Right lobe of liver (tissue), 6 donors: ENCODE measurements around the gene MYZAP. TPM values are rescaled to one million over a fixed set of nuclear protein-coding genes. Genes with fewer than 3 reads are reported as not detected.

Source experiments
- ATAC-seq, 4 donors: fragments of 200-7000 bp; cut with Tn5 transposase; one replicate each; pipeline ENCODE4 v1.9.1; 2020; ENCODE audit warnings: mild to moderate bottlenecking in 4 of 4, moderate library complexity in 4 of 4
- DNase-seq, 3 donors: peaks; one replicate each; pipeline ENCODE4 v3.0.0-alpha.2; 2020
- H3K27ac ChIP-seq, 3 donors: fragments of 200-600 bp; one replicate each; pipeline ENCODE4 v1.8.0; 2022
- H3K27me3 ChIP-seq, 2 donors: fragments of 200-600 bp; one replicate each; pipeline ENCODE4 v1.8.0; 2022
- H3K36me3 ChIP-seq, 4 donors: fragments of 200-600 bp; sonication (generic) in 1 of 4; one replicate each; pipeline versions ENCODE4 v1.5.1 to v1.8.0; 2017 to 2022; ENCODE audit warnings: control low read depth in 1 of 4
- H3K4me1 ChIP-seq, 4 donors: fragments of 200-600 bp; sonication (generic) in 1 of 4; one replicate each; pipeline versions ENCODE4 v1.5.1 to v1.8.0; 2017 to 2022; ENCODE audit warnings: control low read depth in 1 of 4
- H3K4me3 ChIP-seq, 3 donors: fragments of 200-600 bp; one replicate each; pipeline ENCODE4 v1.8.0; 2022
- H3K9me3 ChIP-seq, 4 donors: fragments of 200-600 bp; sonication (generic) in 1 of 4; one replicate each; pipeline versions ENCODE4 v1.5.1 to v1.8.0; 2017 to 2022; ENCODE audit warnings: control low read depth in 1 of 4
- POLR2A ChIP-seq: fragments of 450-650 bp; IDR thresholded peaks from one replicate; pipeline ENCODE4 v1.6.1; 2017; ENCODE audit warnings: antibody characterized with exemption, mild to moderate bottlenecking
- WGBS: methylation state at CpG from one replicate; pipeline ENCODE4 v1.1.6; 2018; ENCODE audit warnings: low coverage, low lambda C conversion rate; ENCODE audit not compliant: insufficient coverage; ENCODE audit errors: missing lambda C conversion rate; 5-methylcytosine and 5-hydroxymethylcytosine counted together
- intact Hi-C, 2 donors: fragments of 100-400 bp; cut with DNase I; formaldehyde crosslinking; loops; one replicate each; pipeline versions ENCODE4 v1.11.2 to v1.14.1; 2022
- total RNA-seq, 6 experiments: library from RNA; depleted of rRNA in 2 of 6; stranded (reverse); fragments of >200 nt in 2 of 6; fragmentation: NEBNext Ultra II Directional in 3 of 6; extraction: Animal tissue kit (Norgen Biotek cat#: 25700) in 3 of 6; gene quantifications; one replicate each; pipeline versions ENCODE4 v1.1.0 to v1.2.4, GENCODE V29; 2016 to 2023
- TF ChIP-seq, protein P1 (sequence below), 4 donors: fragments of 200-600 bp in 3 of 4; fragments of 450-650 bp in 1 of 4; IDR thresholded peaks; one replicate each; pipeline versions ENCODE4 v1.5.1 to v1.8.0; 2016 to 2022; ENCODE audit warnings: antibody characterized with exemption in 4 of 4, mild to moderate bottlenecking in 2 of 4
- donor health status: DM: no; HTN: yes; CAD: no.
- donor health status: DM: no; HTN: no; CAD: no.
- donor health status: DM: no; HTN: no; CAD: no.
- donor health status: DM: no; HTN: yes; CAD: no.
- donor health status: DM: no; HTN: yes; CAD: no.

Gene MYZAP
- total RNA-seq, 6 experiments from 2014 or later = 0.24 to 0.65 (median 0.61) TPM; not detected in 2

DNA sequence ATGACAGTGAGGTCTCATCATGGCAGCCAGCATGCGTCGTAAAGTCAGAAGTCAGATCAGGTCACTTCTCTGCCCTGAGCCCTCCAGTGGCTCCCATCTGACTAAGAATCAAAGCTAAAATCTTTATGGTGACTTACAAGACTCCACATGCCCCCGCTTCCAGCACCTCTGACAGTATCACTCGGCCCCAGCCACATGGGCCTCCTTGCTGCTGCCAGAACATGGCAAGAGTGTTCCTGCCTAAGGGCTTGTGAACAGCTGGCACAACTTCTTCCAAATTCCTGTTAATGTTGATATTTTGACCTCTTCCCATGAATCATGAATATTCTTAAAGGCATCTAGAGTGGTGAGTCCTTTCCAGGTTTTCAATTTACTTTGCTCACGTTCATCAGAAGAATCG, 135.3 kb downstream of the MYZAP start:
- H3K27ac ChIP-seq = no peak overlapping the region
- intact Hi-C loops = loop anchor here in 1 of 2 donors (10.0 kb wide), 1 partner anchor 52 kb away; no protein-coding TSS in a partner anchor

DNA sequence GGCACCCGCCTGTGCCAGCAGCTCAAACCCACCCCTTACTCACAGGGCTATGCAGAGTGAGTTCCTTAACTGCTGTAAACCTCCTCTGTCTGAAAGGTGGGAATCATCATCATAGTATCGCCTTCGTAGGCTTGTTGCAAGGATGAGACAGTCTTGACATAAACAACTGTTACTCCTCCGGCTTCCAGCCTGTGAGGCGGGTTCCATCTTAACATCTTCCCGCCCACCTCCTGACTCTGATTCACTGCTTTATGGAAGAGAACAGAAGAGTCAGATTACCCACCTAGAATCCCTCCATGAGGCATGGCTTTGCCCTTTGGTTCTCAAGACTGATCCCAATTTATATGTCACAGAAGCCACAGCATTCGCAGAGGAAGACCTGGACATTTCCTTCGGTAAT, 136.7 kb downstream of the MYZAP start:
- no peak for TF ChIP-seq POLR2A
- TF ChIP-seq, protein P1, sequence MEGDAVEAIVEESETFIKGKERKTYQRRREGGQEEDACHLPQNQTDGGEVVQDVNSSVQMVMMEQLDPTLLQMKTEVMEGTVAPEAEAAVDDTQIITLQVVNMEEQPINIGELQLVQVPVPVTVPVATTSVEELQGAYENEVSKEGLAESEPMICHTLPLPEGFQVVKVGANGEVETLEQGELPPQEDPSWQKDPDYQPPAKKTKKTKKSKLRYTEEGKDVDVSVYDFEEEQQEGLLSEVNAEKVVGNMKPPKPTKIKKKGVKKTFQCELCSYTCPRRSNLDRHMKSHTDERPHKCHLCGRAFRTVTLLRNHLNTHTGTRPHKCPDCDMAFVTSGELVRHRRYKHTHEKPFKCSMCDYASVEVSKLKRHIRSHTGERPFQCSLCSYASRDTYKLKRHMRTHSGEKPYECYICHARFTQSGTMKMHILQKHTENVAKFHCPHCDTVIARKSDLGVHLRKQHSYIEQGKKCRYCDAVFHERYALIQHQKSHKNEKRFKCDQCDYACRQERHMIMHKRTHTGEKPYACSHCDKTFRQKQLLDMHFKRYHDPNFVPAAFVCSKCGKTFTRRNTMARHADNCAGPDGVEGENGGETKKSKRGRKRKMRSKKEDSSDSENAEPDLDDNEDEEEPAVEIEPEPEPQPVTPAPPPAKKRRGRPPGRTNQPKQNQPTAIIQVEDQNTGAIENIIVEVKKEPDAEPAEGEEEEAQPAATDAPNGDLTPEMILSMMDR (IDR thresholded peaks at IDR 0.05) = no peak
- DNase-seq (no peak), ATAC-seq (peak in 1 of 4 donors; percentile 12)
- H3K36me3 ChIP-seq = no peaks in the 10 kb centered on the region
- no peak overlapping the region for H3K4me3 ChIP-seq
- H3K9me3 ChIP-seq = no peaks in the 10 kb centered on the region
- H3K27me3 ChIP-seq = no peaks in the 10 kb centered on the region
- intact Hi-C loops = loop anchor here in 1 of 2 donors (10.0 kb wide), 1 partner anchor 54 kb away; no protein-coding TSS in a partner anchor
- no peak overlapping the region for H3K27ac ChIP-seq
- H3K4me1 ChIP-seq = no peaks in the 10 kb centered on the region
- WGBS = 93% methylated on average over 7 of the region's 8 CpGs

More for the DNA sequence above, 135.3 kb downstream of the MYZAP start:
- Histone ChIP-seq H3K4me3 (no peak overlapping the region), H3K36me3 (no peaks in the 10 kb centered on the region), H3K27me3 (no peaks in the 10 kb centered on the region), H3K9me3 (no peaks in the 10 kb centered on the region), H3K4me1 (no peaks in the 10 kb centered on the region)
- DNase-seq = no peak
- no peak for TF ChIP-seq POLR2A
- TF ChIP-seq, protein P1 (IDR thresholded peaks at IDR 0.05) = no peak
- 98% methylated on average over 5 of the region's 6 CpGs for WGBS
- no peak for ATAC-seq

DNA sequence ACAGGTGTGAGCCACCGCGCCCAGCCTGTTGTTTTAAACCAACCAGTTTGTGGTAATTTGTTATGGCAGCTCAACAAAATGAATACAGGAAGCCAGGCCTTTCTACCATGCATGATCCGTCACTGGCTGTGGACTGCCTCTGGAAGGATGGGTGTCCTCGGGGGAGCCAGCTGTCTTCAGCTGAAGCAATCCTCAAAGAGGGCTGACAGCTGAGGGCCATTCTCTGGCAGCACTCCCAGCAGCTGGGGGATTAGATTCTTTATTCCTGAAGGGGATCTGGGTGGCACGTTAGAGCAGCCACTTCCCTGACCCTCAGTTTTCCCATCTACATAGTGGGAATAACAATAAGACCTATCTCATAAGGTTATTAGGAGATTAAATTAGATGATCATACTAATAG, 139.2 kb downstream of the MYZAP start:
- intact Hi-C loops = loop anchor here in 1 of 2 donors (5.0 kb wide), 1 partner anchor 336 kb away; the partner anchor contains the start of gene ALDH1A2
- 91% methylated on average over 4 of the region's 5 CpGs for WGBS

DNA sequence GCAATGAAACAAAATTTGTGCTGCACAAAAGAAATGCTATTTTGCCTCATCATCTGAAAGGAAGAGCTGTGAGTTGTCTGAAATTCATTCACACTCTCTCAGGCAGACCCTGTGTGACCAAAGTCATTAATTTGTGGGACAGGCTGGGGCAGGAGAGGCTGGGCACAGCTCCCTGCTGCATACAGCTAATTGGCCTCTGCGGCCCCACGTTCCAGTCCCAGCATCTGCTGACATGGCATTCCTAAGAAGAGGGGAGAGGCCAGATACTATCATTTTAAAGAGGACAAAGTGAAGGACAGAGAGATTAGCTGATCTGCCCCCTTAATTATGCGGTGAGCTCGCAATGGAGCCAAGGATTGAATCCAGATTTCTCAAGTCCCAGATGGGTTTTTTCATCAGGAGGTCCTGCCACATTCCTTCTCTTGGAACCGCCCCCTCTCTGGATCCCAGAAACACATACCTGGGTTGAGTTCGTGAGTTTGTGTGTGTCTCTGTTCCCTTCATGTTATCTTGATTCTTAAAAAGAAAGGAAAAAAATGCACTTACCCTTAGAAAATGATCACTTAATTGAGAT, 139.9 kb downstream of the MYZAP start:
- Histone ChIP-seq H3K4me3 (no peak overlapping the region), H3K4me1 (no peaks in the 10 kb centered on the region), H3K27me3 (no peaks in the 10 kb centered on the region), H3K27ac (no peak overlapping the region), H3K36me3 (no peaks in the 10 kb centered on the region), H3K9me3 (no peaks in the 10 kb centered on the region)
- TF ChIP-seq, protein P1 (IDR thresholded peaks at IDR 0.05) = no peak
- 77% methylated on average over 4 of the region's 6 CpGs for WGBS
- intact Hi-C loops = loop anchor here in 1 of 2 donors (5.0 kb wide), 1 partner anchor 336 kb away; the partner anchor contains the start of gene ALDH1A2
- ATAC-seq = no peak
- no peak for DNase-seq

More for the DNA sequence above, 139.2 kb downstream of the MYZAP start:
- ATAC-seq = no peak
- TF ChIP-seq, protein P1 (IDR thresholded peaks at IDR 0.05) = no peak
- no peak for TF ChIP-seq POLR2A
- H3K27ac ChIP-seq = no peak overlapping the region
- no peaks in the 10 kb centered on the region for H3K9me3 ChIP-seq
- DNase-seq = no peak
- no peaks in the 10 kb centered on the region for H3K36me3 ChIP-seq
- H3K27me3 ChIP-seq = no peaks in the 10 kb centered on the region
- H3K4me3 ChIP-seq = no peak overlapping the region
- no peaks in the 10 kb centered on the region for H3K4me1 ChIP-seq
